Measurements from ENCODE around the gene FAM83D.

Gene FAM83D

GRCh38 chr20:38935967-38936407, 9.8 kb downstream of the FAM83D start:
- DNase-seq, result no peak

- no peak for DNase-seq
These were observed 10.8 kb downstream of the FAM83D start for GRCh38 chr20:38937000-38937399.

GRCh38 chr20:38937978-38938473, 11.8 kb downstream of the FAM83D start:
- DNase-seq, result no peak

GRCh38 chr20:38939686-38940085, 13.5 kb downstream of the FAM83D start:
- DNase-seq, result no peak

GRCh38 chr20:38940644-38941043, 14.4 kb downstream of the FAM83D start:
- DNase-seq, result no peak

GRCh38 chr20:38941726-38942389, 15.6 kb downstream of the FAM83D start:
- no peak for DNase-seq

- DNase-seq, result peak; percentile 57
These were observed 18.8 kb downstream of the FAM83D start for GRCh38 chr20:38945012-38945411.

- no peak for DNase-seq
These were observed 20.6 kb downstream of the FAM83D start for GRCh38 chr20:38946836-38947235.

- DNase-seq, result peak; percentile 96
These were observed 21.7 kb downstream of the FAM83D start for GRCh38 chr20:38947931-38948362.

GRCh38 chr20:38950254-38950653, 24.0 kb downstream of the FAM83D start:
- no peak for DNase-seq

- no peak for DNase-seq
These were observed 25.4 kb downstream of the FAM83D start for GRCh38 chr20:38951611-38952010.

- no peak for DNase-seq
These were observed 25.9 kb downstream of the FAM83D start for GRCh38 chr20:38952153-38952552.

GRCh38 chr20:38953630-38954340, 27.6 kb downstream of the FAM83D start:
- no peak for DNase-seq

GRCh38 chr20:38957235-38957876, 31.1 kb downstream of the FAM83D start:
- peak; percentile 77 for DNase-seq

GRCh38 chr20:38957915-38958485, 31.8 kb downstream of the FAM83D start:
- DNase-seq, result no peak

- DNase-seq, result peak; percentile 35
These were observed 34.0 kb downstream of the FAM83D start for GRCh38 chr20:38960187-38960687.

- DNase-seq, result peak; percentile 45
These were observed 35.4 kb downstream of the FAM83D start for GRCh38 chr20:38961530-38962043.

- peak; percentile 98 for DNase-seq
These were observed 36.1 kb downstream of the FAM83D start, which contains the start of gene DHX35 for GRCh38 chr20:38962044-38962927. Gene DHX35 (plus strand): TSS chr20:38962344. CDS start chr20:38962368, 24 bp downstream.

- peak; percentile 55 for DNase-seq
These were observed 36.7 kb downstream of the FAM83D start for GRCh38 chr20:38962928-38963401.

- DNase-seq, result no peak
These were observed 37.5 kb downstream of the FAM83D start for GRCh38 chr20:38963745-38964144.

GRCh38 chr20:38965264-38965663, 39.0 kb downstream of the FAM83D start:
- DNase-seq, result no peak

- no peak for DNase-seq
These were observed 41.9 kb downstream of the FAM83D start for GRCh38 chr20:38968090-38968489.

Data from hematopoietic multipotent progenitor cell treated with erythropoietin and hydrocortisone succinate and interleukin-3 and kit ligand, for 6 days (in vitro differentiated cells).